Measurements from ENCODE around the gene TLN1.

DNA sequence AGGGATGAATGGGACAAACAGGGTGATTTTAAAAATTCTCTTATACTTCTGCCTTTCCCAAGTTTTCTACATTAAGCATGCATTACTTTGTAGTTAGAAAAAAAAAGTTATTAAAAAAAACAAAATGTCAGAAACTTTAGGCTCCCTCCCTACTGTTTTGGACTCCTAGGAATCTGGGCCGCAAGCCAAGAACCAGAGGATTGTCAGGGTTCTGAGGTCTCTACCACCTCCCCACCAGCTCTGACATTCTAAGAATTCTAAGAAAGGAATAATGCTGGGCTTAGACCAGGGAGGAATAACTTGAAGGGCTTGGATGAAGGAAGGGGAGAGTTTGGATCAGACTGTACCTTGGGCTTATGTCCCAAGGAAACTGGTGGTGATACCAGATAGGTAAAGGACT is 66.0 kb downstream of the TLN1 start:
- TF ChIP-seq, protein P1, sequence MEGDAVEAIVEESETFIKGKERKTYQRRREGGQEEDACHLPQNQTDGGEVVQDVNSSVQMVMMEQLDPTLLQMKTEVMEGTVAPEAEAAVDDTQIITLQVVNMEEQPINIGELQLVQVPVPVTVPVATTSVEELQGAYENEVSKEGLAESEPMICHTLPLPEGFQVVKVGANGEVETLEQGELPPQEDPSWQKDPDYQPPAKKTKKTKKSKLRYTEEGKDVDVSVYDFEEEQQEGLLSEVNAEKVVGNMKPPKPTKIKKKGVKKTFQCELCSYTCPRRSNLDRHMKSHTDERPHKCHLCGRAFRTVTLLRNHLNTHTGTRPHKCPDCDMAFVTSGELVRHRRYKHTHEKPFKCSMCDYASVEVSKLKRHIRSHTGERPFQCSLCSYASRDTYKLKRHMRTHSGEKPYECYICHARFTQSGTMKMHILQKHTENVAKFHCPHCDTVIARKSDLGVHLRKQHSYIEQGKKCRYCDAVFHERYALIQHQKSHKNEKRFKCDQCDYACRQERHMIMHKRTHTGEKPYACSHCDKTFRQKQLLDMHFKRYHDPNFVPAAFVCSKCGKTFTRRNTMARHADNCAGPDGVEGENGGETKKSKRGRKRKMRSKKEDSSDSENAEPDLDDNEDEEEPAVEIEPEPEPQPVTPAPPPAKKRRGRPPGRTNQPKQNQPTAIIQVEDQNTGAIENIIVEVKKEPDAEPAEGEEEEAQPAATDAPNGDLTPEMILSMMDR (conservative IDR thresholded peaks at IDR 0.05; ENCODE audit: low read depth in 2 of 2): no peak
- TF ChIP-seq POLR2AphosphoS5 (IDR thresholded peaks at IDR 0.05; ENCODE audit: low read depth) (no peak), EZH2phosphoT487 (IDR thresholded peaks at IDR 0.05; ENCODE audit: unreplicated experiment) (no peak)
